Fibroblast of villous mesenchyme (primary cell): ENCODE measurements around the gene FRRS1. TPM values are rescaled to one million over a fixed set of nuclear protein-coding genes. Genes with fewer than 3 reads are reported as not detected.

ENCODE experiments used
- DNase-seq: peaks from one replicate; pipeline ENCODE4 v3.0.0-alpha.2; 2010; ENCODE audit warnings: low read depth
- H3K4me3 ChIP-seq: 2 replicates; pipeline ENCODE4 v1.5.1; 2011; ENCODE audit warnings: low read depth, mild to moderate bottlenecking, low read length
- CTCF ChIP-seq: IDR thresholded peaks from 2 replicates; pipeline ENCODE4 v1.5.1; 2012; ENCODE audit warnings: low read depth, mild to moderate bottlenecking, low read length; ENCODE audit not compliant: insufficient read depth
- total RNA-seq: library from RNA; depleted of rRNA; stranded (reverse); fragments of >200 nt; gene quantifications from 2 replicates; pipeline ENCODE4 v1.2.3, GENCODE V29; 2012

The FRRS1 gene
- total RNA-seq, 1 donor: 20.7 TPM

- H3K4me3 ChIP-seq: no peak overlapping the region
- no peak for TF ChIP-seq CTCF
- DNase-seq: no peak
These were observed 61.0 kb downstream of the FRRS1 start for GRCh38 chr1:99705385-99705784.

- no peak for TF ChIP-seq CTCF
- peak overlapping the region; percentile 18 for H3K4me3 ChIP-seq
- no peak for DNase-seq
These were observed 62.0 kb downstream of the FRRS1 start for GRCh38 chr1:99704356-99704816.

GRCh38 chr1:99702221-99702620, 64.2 kb downstream of the FRRS1 start:
- no peak overlapping the region for H3K4me3 ChIP-seq
- TF ChIP-seq CTCF: no peak
- DNase-seq: no peak

GRCh38 chr1:99700020-99700419, 66.4 kb downstream of the FRRS1 start:
- no peak for DNase-seq
- no peak for TF ChIP-seq CTCF
- H3K4me3 ChIP-seq: no peak overlapping the region

GRCh38 chr1:99697580-99697979, 68.9 kb downstream of the FRRS1 start:
- no peak for DNase-seq
- no peak for TF ChIP-seq CTCF

GRCh38 chr1:99696616-99697015, 69.8 kb downstream of the FRRS1 start:
- H3K4me3 ChIP-seq: no peak overlapping the region
- no peak for DNase-seq
- TF ChIP-seq CTCF: no peak

More at GRCh38 chr1:99697580-99697979, 68.9 kb downstream of the FRRS1 start:
- H3K4me3 ChIP-seq: no peak overlapping the region

- no peak overlapping the region for H3K4me3 ChIP-seq
- peak; percentile 36 for DNase-seq
- no peak for TF ChIP-seq CTCF
These were observed 75.3 kb downstream of the FRRS1 start for GRCh38 chr1:99691175-99691574.
